ENCODE results near the gene TADA2A.
"Not testable (repeated sequence)": the region's sequence is repeated elsewhere in the genome, so short reads cannot be mapped to it uniquely, and the experiment has no call there.

TADA2A gene

GRCh38 chr17:37400505-37400904 lies 6.2 kb upstream of the TADA2A start:
- no peak for DNase-seq (ENCODE audit: low spot score)

DNA sequence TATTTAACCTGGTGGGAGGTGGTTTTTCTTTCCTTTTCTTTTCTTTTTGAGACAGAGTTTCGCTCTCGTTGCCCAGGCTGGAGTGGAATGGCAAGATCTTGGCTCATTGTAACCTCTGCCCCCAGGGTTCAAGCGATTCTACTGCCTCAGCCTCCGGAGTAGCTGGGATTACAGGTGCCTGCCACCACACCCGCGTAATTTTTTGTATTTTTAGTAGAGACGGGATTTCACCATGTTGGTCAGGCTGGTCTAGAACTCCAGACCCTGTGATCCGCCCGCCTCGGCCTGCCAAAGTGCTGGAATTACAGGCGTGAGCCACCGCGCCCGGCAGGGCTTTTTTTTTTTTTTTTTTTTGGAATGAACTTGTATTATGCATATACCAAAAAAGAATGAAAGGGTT lies 1.2 kb upstream of the TADA2A start:
- DNase-seq (ENCODE audit: low spot score) = not testable (repeated sequence)

DNA sequence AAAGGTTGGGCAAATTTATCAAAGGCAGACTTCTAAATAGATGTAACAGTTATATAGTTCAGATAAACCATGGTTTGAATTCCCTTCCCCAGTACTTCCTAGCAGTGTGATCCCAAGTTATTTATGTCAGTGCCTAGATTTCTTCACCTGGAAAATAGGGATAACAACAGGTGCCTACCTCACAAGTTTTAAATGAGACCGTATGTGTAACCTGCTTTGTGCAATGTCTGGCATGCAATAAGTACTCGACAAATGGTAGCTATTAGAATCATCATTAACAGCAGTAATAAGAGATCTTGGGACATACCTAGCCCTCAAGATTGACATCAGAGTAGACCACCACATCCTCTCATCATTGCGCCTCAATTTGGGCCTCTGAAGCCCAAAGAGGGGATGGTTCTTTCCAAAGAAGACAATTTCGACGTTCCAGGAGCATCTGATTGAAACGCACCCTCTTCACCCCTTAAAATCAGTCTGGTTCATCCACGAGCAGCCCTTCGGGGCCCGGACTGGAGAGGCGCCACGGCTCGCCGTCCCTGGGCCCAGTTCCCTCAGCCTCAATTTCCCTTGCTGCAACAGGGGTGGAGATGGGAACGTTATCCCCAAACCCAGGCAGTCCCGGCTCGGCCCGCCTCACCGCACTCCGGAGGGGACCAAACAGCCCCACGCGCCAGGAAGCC lies 591 bp upstream of the TADA2A start:
- DNase-seq (ENCODE audit: low spot score) = no peak

DNA sequence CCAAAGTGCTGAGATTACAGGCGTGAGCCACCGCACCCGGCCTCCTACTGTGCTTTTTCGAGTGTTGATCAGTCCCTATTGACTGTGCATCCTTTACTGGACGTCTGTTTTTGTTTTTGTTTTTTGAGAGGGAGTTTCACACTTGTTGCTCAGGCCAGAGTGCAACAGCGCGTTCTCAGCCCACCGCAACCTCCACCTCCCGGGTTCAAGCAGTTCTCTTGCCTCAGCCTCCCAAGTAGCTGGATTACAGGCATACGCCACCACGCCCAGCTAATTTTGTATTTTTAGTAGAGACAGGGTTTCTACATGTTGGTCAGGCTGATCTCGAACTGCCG lies 1.4 kb downstream of the TADA2A start:
- not testable (repeated sequence) for DNase-seq (ENCODE audit: low spot score)

GRCh38 chr17:37410357-37410756 lies 3.7 kb downstream of the TADA2A start:
- DNase-seq (ENCODE audit: low spot score) = no peak

GRCh38 chr17:37413875-37414519 lies 7.3 kb downstream of the TADA2A start:
- DNase-seq (ENCODE audit: low spot score) = no peak

GRCh38 chr17:37417852-37418251 lies 11.2 kb downstream of the TADA2A start:
- DNase-seq (ENCODE audit: low spot score) = no peak

DNA sequence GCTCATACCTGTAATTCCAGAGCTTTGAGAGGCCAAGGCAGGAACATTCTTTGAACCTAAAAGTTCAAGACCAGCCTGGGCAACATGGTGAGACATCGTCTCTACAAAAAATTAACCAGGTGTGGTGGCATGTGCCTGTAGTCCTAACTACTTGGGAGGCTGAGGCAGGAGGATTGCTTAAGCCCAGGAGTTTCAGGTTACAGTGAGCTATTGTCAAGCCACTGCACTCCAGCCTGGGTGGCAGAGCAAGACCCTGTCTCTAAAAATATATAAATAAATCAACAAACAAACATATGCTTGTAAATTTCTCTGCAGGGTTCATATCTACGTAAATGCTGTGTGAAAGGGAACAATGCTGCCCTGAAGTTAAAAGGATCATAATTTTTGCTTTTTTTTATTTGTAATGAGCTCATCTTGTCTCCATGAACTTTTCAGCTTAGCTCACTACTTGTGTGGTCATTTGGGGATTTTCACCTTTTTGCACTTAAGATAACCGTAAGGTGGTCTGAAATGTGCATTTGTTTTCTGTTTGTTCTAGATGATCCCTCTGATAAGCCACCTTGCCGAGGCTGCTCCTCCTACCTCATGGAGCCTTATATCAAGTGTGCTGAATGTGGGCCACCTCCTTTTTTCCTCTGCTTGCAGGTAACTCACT lies 16.4 kb downstream of the TADA2A start:
- DNase-seq (ENCODE audit: low spot score) = no peak

GRCh38 chr17:37425268-37425667 lies 18.6 kb downstream of the TADA2A start:
- no peak for DNase-seq (ENCODE audit: low spot score)

DNA sequence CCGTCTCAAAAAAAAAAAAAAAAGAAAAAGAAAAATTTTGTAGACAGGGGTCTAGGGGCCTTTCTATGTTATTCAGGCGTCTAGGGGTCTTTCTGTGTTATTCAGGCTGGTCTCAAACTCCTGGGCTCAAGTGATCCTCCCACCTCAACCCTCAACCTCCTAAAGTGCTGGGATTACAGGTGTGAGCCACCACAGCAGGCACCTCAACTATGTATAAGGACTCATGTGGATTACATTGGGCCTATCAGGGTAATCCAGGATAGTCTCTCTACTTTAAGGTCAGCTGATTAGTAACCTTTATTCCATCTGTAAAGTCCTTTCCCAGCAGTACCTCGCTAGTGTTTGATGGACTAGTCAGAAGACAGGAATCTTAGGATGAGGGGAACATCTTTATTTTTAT lies 22.4 kb downstream of the TADA2A start:
- DNase-seq (ENCODE audit: low spot score) = no peak

GRCh38 chr17:37429453-37429852 lies 22.8 kb downstream of the TADA2A start:
- DNase-seq (ENCODE audit: low spot score) = no peak

DNA sequence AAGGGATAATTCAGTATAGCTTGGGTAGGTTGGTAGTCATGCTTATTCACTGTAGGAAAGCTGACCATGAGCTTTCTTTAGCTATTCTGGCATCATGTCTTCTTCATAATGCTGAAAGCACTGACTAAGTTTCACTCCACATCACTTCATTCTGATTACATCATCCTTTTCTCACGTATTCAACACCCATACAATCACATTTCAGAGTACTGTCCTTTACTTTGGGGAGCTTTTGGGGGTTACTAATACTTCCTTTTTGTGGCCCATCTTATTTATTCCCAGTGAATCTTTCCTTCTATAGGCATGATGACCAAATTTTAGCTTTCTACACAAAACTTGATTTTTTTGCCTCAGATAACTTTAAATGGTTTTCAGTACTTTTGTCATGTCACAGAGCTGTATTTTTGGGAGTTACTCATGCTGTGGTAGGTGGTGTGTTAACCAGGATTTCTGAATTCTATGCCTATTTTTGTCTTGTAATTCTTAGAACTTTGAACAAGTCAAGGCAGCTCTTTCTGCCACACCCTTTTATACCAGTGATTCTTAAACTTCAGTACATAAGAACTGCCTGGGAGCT lies 23.5 kb downstream of the TADA2A start:
- DNase-seq (ENCODE audit: low spot score) = no peak

DNA sequence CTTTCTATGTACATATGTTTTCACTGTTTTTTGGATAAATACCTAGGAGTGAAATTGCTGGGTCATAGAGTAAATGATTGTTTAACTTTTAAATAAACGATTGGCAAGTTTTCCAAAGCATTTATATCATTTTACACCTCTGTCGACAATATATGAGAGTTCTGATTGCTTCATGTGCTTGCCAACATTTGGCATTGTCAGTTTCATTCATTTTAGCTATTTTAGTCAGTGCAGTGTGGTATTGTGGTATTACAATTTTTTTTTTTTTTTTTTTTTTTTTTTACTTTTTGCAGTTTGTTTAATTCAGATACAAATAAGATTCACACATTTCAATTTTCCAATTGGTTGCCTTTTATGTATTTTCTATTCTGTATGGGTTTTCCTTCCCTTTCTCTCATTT lies 26.0 kb downstream of the TADA2A start:
- DNase-seq (ENCODE audit: low spot score) = no peak

- no peak for DNase-seq (ENCODE audit: low spot score)
These were observed 31.5 kb downstream of the TADA2A start for GRCh38 chr17:37438141-37438540.

GRCh38 chr17:37440424-37440823 lies 33.7 kb downstream of the TADA2A start:
- no peak for DNase-seq (ENCODE audit: low spot score)

- DNase-seq (ENCODE audit: low spot score) = not testable (repeated sequence)
These were observed 34.8 kb downstream of the TADA2A start for GRCh38 chr17:37441369-37442014.

GRCh38 chr17:37446027-37446426 lies 39.3 kb downstream of the TADA2A start:
- DNase-seq (ENCODE audit: low spot score) = no peak

- DNase-seq (ENCODE audit: low spot score) = no peak
These were observed 41.0 kb downstream of the TADA2A start for GRCh38 chr17:37447641-37448040.

- DNase-seq (ENCODE audit: low spot score) = no peak
These were observed 43.4 kb downstream of the TADA2A start for GRCh38 chr17:37450112-37450511.

- DNase-seq (ENCODE audit: low spot score) = not testable (repeated sequence)
These were observed 51.1 kb downstream of the TADA2A start for GRCh38 chr17:37457801-37458200.

GRCh38 chr17:37458805-37459204 lies 52.1 kb downstream of the TADA2A start:
- no peak for DNase-seq (ENCODE audit: low spot score)

DNA sequence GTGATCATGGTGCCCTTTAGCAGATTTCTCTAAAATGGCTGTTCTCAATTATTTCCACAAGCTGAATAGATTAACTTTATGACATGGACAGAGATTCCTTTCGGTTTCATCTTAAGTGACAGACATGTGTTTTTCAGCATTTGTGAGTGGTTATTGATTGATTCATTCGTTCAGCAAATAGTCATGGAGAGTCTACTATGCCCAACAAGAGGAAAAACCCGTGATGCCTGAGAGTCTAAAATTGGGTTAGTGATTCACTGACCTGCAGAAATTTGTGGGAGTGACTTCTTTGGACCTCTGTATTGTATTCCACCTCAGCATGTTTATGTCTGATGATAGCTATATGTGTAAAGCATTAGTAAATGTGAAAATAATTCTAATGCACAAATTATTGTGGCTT lies 55.0 kb downstream of the TADA2A start:
- DNase-seq (ENCODE audit: low spot score) = no peak

DNA sequence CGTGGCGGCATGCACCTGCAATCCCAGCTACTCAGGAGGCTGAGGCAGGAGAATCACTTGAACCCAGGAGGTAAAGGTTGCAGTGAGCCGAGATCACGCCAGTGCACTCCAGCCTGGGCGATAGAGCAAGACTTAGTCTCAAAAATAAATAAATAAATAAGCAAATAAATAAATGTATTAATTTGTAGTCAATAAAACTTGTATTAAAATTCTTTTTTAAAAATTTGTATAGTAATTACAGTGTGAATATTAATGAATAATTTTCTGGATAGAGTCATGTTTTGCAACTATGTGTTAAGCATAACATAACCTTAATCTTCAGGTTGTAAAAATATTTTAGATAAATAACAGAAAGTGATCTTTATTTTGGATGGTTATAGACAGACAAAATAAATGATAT lies 55.8 kb downstream of the TADA2A start:
- no peak for DNase-seq (ENCODE audit: low spot score)
